ENCODE measurements around the gene MKNK1.

The MKNK1 gene

DNA sequence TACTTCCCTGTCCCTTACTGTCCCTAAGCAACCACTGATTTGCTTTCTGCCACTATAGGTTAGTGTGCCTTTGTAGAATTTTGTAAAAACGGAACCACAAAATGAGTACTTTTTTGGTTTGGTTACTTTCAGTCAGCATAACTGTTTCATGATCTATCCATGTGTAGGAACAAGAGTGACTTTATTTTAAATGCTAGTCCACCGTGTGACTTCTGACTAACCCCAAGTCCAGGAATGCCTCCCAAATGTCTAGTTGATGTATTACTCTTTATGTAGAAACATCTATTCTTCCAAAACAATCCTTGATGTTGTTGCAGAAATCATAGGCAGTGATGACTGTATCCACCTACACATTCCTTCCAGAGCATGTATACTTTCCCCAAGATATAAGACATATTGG, 42.8 kb upstream of the MKNK1 start:
- TF ChIP-seq, protein P1, sequence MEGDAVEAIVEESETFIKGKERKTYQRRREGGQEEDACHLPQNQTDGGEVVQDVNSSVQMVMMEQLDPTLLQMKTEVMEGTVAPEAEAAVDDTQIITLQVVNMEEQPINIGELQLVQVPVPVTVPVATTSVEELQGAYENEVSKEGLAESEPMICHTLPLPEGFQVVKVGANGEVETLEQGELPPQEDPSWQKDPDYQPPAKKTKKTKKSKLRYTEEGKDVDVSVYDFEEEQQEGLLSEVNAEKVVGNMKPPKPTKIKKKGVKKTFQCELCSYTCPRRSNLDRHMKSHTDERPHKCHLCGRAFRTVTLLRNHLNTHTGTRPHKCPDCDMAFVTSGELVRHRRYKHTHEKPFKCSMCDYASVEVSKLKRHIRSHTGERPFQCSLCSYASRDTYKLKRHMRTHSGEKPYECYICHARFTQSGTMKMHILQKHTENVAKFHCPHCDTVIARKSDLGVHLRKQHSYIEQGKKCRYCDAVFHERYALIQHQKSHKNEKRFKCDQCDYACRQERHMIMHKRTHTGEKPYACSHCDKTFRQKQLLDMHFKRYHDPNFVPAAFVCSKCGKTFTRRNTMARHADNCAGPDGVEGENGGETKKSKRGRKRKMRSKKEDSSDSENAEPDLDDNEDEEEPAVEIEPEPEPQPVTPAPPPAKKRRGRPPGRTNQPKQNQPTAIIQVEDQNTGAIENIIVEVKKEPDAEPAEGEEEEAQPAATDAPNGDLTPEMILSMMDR (IDR thresholded peaks at IDR 0.05; ENCODE audit: extremely low read depth, insufficient read depth, missing control alignments), result no peak
- DNase-seq (ENCODE audit: low spot score), result no peak
- in situ Hi-C loops (cut with MboI; ENCODE audit: low pct_unique_long_range_greater_than_20kb, low sequenced_read_pairs, unreplicated experiment), result no loop called here

DNA sequence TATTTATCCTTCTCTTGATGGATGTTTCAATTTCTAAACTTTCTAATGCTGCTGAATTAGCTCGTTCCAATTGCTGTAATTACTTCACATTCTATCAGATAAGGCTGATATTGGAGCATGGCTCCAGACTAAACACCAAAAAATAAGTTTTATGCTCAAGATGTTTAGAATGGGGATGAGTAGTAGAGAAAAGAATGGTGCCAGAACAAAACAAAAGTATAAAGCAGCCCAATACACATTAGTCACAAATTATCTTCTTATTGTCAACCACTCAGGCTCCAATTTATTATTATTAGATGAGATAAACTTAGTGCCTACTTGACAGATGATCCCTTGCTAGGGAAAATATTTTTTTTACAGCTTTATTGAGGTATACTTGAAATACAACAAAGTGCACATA, 42.3 kb upstream of the MKNK1 start:
- DNase-seq (ENCODE audit: low spot score), result no peak
- in situ Hi-C loops (cut with MboI; ENCODE audit: low pct_unique_long_range_greater_than_20kb, low sequenced_read_pairs, unreplicated experiment), result no loop called here
- TF ChIP-seq, protein P1 (IDR thresholded peaks at IDR 0.05; ENCODE audit: extremely low read depth, insufficient read depth, missing control alignments), result no peak

DNA sequence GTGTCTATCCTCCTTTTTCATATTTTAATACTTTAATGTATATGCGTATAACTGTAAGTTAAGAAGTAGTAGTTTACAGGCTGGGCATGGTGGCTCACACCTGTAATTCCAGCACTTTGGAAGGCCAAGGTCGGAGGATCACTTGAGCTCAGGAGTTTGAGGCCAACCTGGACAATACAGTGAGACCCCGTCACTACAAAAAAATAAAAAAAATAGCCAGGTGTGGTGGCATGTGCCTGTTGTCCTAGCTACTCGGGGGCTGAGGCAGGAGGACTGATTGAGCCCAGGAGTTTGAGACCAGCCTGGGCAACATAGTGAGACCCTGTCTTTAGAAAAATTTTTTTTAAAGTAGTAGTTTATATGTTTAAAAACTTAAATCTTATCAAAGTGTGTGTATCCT, 41.7 kb upstream of the MKNK1 start:
- DNase-seq (ENCODE audit: low spot score), result no peak
- TF ChIP-seq, protein P1 (IDR thresholded peaks at IDR 0.05; ENCODE audit: extremely low read depth, insufficient read depth, missing control alignments), result no peak
- in situ Hi-C loops (cut with MboI; ENCODE audit: low pct_unique_long_range_greater_than_20kb, low sequenced_read_pairs, unreplicated experiment), result no loop called here

- no peak for DNase-seq (ENCODE audit: low spot score)
- in situ Hi-C loops (cut with MboI; ENCODE audit: low pct_unique_long_range_greater_than_20kb, low sequenced_read_pairs, unreplicated experiment), result no loop called here
- TF ChIP-seq, protein P1 (IDR thresholded peaks at IDR 0.05; ENCODE audit: extremely low read depth, insufficient read depth, missing control alignments), result no peak
Observed at GRCh38 chr1:46643368-46643775, 39.3 kb upstream of the MKNK1 start.

- in situ Hi-C loops (cut with MboI; ENCODE audit: low pct_unique_long_range_greater_than_20kb, low sequenced_read_pairs, unreplicated experiment), result no loop called here
- TF ChIP-seq, protein P1 (IDR thresholded peaks at IDR 0.05; ENCODE audit: extremely low read depth, insufficient read depth, missing control alignments), result no peak
- DNase-seq (ENCODE audit: low spot score), result no peak
Observed at GRCh38 chr1:46642115-46642680, 38.1 kb upstream of the MKNK1 start.

GRCh38 chr1:46639547-46639946, 35.5 kb upstream of the MKNK1 start:
- DNase-seq (ENCODE audit: low spot score), result no peak
- TF ChIP-seq, protein P1 (IDR thresholded peaks at IDR 0.05; ENCODE audit: extremely low read depth, insufficient read depth, missing control alignments), result no peak
- in situ Hi-C loops (cut with MboI; ENCODE audit: low pct_unique_long_range_greater_than_20kb, low sequenced_read_pairs, unreplicated experiment), result no loop called here

- DNase-seq (ENCODE audit: low spot score), result no peak
- in situ Hi-C loops (cut with MboI; ENCODE audit: low pct_unique_long_range_greater_than_20kb, low sequenced_read_pairs, unreplicated experiment), result no loop called here
- TF ChIP-seq, protein P1 (IDR thresholded peaks at IDR 0.05; ENCODE audit: extremely low read depth, insufficient read depth, missing control alignments), result no peak
Observed at GRCh38 chr1:46638921-46639320, 34.9 kb upstream of the MKNK1 start.
